ENCODE results near the gene PCDHA4. TPM values are rescaled to one million over a fixed set of nuclear protein-coding genes. Genes with fewer than 3 reads are reported as not detected.

PCDHA4 gene
- total and polyA plus RNA-seq, 2 of the 8 experiments (the other 6 are each of a cell fraction or from before 2014, with no cell fraction given): 3.7 to 5.7 TPM

- TF ChIP-seq CREB1 (IDR thresholded peaks at IDR 0.05) (no peak), KDM4A (IDR thresholded peaks at IDR 0.05; ENCODE audit: low read depth, low read length, severe bottlenecking) (peak; percentile 48), TAF7 (optimal IDR thresholded peaks at IDR 0.05; ENCODE audit: borderline replicate concordance, low read depth, low read length) (no peak), GTF2F1 (IDR thresholded peaks at IDR 0.05; ENCODE audit: borderline replicate concordance, low read depth, low read length) (no peak), E2F6 (IDR thresholded peaks at IDR 0.05) (no peak)
These were observed 12.1 kb upstream of the PCDHA4 start, which contains the start of gene PCDHA2 (continued) for GRCh38 chr5:140794595-140795258.
